ENCODE data around the gene CA10. TPM values are rescaled to one million over a fixed set of nuclear protein-coding genes. Genes with fewer than 3 reads are reported as not detected.

Gene CA10
- total RNA-seq, 1 donor, result not detected

DNA sequence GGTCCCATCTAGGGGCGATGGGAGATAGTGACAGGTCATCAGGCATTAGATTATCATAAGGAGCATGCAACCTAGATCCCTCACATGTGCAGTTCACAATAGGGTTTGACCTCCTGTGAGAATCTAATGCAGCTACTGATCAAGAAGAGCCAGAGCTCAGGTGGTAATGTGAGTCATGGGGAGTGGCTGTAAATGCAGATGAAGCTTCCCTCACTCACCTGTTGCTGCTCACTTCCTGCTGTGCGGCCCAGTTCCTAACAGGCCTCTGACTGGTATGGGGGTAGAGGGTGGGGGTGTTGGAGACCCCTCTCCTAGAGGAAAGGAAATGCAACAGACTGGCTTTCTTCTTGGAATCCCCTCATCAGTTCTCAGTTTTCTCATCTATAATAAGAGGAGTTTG is 131.4 kb downstream of the CA10 start:
- no peak overlapping the region for H3K4me3 ChIP-seq (ENCODE audit: low read depth, low read length)
- TF ChIP-seq, protein P1, sequence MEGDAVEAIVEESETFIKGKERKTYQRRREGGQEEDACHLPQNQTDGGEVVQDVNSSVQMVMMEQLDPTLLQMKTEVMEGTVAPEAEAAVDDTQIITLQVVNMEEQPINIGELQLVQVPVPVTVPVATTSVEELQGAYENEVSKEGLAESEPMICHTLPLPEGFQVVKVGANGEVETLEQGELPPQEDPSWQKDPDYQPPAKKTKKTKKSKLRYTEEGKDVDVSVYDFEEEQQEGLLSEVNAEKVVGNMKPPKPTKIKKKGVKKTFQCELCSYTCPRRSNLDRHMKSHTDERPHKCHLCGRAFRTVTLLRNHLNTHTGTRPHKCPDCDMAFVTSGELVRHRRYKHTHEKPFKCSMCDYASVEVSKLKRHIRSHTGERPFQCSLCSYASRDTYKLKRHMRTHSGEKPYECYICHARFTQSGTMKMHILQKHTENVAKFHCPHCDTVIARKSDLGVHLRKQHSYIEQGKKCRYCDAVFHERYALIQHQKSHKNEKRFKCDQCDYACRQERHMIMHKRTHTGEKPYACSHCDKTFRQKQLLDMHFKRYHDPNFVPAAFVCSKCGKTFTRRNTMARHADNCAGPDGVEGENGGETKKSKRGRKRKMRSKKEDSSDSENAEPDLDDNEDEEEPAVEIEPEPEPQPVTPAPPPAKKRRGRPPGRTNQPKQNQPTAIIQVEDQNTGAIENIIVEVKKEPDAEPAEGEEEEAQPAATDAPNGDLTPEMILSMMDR (IDR thresholded peaks at IDR 0.05; ENCODE audit: insufficient read depth, low read depth, low read length), result no peak
- no peak for DNase-seq (ENCODE audit: low read depth)

DNA sequence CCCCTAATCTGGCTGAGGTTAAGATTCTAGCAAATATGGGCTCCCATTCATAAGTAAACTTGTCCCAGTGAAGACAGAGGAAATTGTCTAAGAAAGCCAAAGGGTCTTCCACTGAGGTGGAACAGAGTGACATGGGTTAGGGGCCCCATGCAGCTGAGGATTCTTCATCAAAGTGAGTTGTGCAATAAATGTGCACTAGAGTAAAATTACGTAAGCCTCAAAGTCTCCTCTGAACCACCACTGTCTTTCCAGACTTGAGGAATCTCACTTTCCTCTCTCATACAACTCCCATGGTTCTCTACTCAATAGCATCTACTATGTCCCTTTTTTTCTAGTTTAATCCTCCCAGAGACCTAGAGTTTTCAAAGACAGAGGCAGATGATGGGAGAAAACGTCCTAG is 132.4 kb downstream of the CA10 start:
- DNase-seq (ENCODE audit: low read depth), result no peak

DNA sequence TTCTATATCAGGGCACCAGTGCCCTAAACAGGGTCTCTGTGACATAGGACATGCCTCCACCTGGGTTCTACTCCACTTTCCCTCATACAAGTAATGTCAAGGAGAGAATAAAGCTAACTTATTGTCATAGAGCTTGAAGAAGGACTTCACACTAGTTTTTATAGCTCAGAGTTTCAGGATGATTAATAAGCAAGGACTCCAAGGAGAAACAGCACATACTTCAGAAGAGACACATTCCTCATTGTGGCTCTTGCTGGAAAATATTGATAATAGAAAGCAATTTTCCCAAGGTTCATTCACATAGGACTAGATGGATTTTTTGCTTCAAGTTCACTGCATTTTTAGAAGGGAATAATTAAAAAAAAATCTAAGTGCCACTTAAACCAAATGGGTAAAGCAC is 133.3 kb downstream of the CA10 start:
- TF ChIP-seq, protein P1 (IDR thresholded peaks at IDR 0.05; ENCODE audit: insufficient read depth, low read depth, low read length), result no peak
- no peak for DNase-seq (ENCODE audit: low read depth)
- H3K4me3 ChIP-seq (ENCODE audit: low read depth, low read length), result no peak overlapping the region

More for the DNA sequence above, 132.4 kb downstream of the CA10 start:
- TF ChIP-seq, protein P1 (IDR thresholded peaks at IDR 0.05; ENCODE audit: insufficient read depth, low read depth, low read length), result no peak
- no peak overlapping the region for H3K4me3 ChIP-seq (ENCODE audit: low read depth, low read length)

DNA sequence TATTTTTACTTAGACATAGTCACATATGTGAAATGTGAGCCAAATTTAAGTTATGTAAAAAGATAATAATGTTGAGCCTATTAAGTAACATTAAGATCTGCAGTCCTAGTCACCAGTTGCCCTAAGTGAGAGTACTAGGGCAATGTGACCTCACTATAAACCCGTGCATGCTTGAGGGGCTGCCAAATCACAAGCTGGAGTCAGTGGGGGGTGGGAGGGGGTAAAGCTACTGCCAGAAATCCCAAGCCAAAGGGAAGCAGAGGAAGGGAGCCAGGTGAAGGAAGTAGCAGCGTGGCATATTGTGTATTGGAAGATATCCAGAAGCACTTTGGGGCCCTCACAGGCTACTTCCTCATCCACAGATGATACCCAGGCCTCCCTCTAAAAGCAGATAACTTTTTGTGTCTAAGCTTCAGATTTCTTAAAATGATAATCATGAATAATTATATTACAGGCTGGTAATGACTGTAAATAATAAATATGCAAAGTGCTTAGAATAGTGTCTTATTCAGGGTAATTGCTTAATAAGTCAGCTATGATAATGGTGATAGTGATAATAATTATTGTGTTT is 134.1 kb downstream of the CA10 start:
- H3K4me3 ChIP-seq (ENCODE audit: low read depth, low read length), result no peak overlapping the region
- TF ChIP-seq, protein P1 (IDR thresholded peaks at IDR 0.05; ENCODE audit: insufficient read depth, low read depth, low read length), result no peak
- no peak for DNase-seq (ENCODE audit: low read depth)

DNA sequence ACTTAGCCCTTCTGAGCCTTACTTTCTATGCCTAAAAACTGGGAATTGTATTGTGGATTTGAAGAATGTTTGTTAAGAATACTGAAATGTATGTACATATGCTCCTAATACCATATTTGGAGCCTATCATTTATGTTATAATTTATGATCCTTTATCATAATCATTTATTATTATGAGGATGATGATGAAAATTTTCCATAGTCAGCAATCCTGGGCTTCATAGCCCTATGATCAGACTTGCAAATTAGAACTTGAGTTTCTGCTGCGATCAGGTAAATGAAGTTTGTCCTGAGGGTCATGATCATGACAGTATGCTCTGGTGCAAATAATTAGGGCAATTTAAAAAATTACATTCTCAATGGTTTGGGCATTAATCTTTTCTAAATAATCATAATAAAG is 147.4 kb downstream of the CA10 start:
- TF ChIP-seq, protein P1 (IDR thresholded peaks at IDR 0.05; ENCODE audit: insufficient read depth, low read depth, low read length), result no peak
- no peak overlapping the region for H3K4me3 ChIP-seq (ENCODE audit: low read depth, low read length)
- no peak for DNase-seq (ENCODE audit: low read depth)

DNA sequence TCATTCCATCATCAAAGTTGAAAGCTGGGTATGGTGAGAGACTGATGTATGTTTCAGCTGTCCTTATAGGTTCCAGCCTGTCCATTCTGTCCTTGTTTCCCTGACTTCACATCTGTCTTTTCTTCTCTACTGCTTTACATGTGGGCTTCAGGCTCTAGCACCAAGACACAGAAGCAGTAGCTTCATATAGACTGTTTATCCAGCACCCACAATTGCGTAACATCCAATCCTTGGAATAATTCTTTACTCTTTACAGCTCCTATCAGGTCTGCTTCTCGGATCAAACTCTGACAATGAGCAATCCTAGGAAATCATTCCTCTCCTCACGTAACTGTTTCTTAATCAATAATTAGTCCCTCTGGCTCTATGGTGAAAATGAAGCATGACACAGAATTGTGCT is 158.9 kb downstream of the CA10 start:
- no peak for DNase-seq (ENCODE audit: low read depth)
- TF ChIP-seq, protein P1 (IDR thresholded peaks at IDR 0.05; ENCODE audit: insufficient read depth, low read depth, low read length), result no peak
- H3K4me3 ChIP-seq (ENCODE audit: low read depth, low read length), result no peak overlapping the region

DNA sequence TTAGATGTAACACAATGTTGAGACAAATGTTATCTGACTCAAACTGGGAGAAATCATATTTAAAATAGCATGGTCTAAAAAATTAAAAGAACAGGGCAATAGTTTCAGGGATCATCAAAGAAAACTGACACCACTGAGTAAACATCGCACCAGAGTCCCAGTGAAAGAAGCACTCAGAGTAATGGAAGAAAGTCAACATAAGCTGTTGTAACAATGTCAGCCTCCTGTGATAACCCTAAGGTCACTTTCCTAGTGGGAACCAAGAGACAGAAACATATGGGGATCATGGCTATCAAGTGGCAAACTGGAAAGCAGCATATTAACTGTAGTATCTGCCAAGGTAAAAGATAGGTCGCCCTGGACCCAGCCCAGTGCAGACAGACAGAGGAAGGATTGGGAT is 160.8 kb downstream of the CA10 start:
- TF ChIP-seq, protein P1 (IDR thresholded peaks at IDR 0.05; ENCODE audit: insufficient read depth, low read depth, low read length), result no peak
- DNase-seq (ENCODE audit: low read depth), result no peak
- H3K4me3 ChIP-seq (ENCODE audit: low read depth, low read length), result no peak overlapping the region
